ENCODE measurements around the gene MEN1.

DNA sequence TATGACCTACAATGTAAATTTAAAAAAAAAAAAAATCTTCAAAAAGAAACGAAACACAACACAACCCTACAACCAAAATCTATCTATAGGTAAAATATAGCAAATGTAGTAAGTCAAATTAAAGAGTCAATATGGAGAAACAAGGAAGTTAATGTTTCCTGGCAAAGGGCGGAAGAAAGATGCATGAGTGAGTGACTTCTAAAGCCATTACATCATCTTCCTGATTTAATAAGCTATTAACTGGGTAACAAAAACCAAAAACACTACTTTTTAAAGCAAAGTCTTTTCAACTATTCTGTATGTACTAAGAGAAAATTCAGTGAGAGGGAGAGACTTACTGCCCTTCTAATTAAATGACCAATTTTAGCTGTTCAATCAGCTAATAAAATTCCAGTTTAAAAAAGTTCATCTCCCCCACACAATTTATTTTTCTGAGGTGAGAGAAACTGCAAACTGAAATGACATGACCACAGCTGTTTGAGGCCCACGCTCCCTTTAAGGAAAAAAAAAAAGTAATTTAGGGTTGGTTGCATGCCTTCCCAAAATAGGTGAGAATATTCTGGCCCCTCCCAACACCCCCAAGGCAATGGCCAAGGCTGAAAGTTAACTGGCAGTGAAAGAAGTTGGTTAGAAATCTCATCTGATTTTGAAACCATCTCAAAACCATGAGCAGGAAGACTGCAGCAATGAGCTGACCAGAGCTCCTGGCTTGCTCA, 37.9 kb downstream of the MEN1 start:
- TF ChIP-seq, protein P1, sequence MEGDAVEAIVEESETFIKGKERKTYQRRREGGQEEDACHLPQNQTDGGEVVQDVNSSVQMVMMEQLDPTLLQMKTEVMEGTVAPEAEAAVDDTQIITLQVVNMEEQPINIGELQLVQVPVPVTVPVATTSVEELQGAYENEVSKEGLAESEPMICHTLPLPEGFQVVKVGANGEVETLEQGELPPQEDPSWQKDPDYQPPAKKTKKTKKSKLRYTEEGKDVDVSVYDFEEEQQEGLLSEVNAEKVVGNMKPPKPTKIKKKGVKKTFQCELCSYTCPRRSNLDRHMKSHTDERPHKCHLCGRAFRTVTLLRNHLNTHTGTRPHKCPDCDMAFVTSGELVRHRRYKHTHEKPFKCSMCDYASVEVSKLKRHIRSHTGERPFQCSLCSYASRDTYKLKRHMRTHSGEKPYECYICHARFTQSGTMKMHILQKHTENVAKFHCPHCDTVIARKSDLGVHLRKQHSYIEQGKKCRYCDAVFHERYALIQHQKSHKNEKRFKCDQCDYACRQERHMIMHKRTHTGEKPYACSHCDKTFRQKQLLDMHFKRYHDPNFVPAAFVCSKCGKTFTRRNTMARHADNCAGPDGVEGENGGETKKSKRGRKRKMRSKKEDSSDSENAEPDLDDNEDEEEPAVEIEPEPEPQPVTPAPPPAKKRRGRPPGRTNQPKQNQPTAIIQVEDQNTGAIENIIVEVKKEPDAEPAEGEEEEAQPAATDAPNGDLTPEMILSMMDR (IDR thresholded peaks at IDR 0.05), result no peak
- no peak for TF ChIP-seq ZFX (IDR thresholded peaks at IDR 0.05; ENCODE audit: borderline replicate concordance)
